ENCODE results near the gene CEBPA.

DNA sequence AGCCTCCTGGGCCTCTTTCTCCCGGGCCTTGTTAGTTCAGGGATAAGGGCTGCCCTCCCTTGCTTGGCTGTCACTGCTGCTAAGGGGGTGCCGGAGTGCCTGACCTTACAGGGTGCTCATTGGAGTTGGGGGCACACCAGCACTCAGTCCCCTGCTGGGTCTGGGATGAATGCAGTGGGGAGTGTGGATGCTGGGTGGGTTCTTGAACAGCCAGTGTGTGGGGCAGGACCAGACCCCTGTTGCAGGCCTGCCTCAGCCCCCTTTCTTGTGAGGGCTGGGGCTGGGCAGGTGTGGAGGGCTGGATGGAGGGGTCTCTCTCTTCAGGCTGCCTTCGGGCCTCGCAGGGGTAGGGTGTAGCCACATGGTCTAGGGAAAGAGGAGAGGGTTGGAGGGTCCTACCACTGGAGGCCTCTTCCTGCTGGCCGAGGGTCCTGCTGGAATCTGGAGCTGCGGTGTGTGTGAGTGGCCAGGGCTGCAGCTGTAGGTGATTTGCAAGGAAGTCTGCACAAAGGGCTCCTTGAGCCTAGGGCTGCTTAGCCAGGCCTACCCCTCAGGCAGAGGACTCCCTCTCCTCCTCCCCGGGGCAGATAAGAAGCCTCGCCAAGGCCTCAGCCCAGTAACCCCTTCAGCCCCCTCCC lies 3.2 kb downstream of the CEBPA start:
- TF ChIP-seq TEAD4 (IDR thresholded peaks at IDR 0.05) (no peak), RAD21 (IDR thresholded peaks at IDR 0.05; ENCODE audit: low read depth) (no peak), EP300 (IDR thresholded peaks at IDR 0.05; ENCODE audit: borderline replicate concordance) (no peak), TAF1 (IDR thresholded peaks at IDR 0.05; ENCODE audit: low read depth) (no peak), CREB1 (IDR thresholded peaks at IDR 0.05; ENCODE audit: low read depth) (no peak), YY1 (IDR thresholded peaks at IDR 0.05; ENCODE audit: low read depth) (no peak)
- TF ChIP-seq, protein P1, sequence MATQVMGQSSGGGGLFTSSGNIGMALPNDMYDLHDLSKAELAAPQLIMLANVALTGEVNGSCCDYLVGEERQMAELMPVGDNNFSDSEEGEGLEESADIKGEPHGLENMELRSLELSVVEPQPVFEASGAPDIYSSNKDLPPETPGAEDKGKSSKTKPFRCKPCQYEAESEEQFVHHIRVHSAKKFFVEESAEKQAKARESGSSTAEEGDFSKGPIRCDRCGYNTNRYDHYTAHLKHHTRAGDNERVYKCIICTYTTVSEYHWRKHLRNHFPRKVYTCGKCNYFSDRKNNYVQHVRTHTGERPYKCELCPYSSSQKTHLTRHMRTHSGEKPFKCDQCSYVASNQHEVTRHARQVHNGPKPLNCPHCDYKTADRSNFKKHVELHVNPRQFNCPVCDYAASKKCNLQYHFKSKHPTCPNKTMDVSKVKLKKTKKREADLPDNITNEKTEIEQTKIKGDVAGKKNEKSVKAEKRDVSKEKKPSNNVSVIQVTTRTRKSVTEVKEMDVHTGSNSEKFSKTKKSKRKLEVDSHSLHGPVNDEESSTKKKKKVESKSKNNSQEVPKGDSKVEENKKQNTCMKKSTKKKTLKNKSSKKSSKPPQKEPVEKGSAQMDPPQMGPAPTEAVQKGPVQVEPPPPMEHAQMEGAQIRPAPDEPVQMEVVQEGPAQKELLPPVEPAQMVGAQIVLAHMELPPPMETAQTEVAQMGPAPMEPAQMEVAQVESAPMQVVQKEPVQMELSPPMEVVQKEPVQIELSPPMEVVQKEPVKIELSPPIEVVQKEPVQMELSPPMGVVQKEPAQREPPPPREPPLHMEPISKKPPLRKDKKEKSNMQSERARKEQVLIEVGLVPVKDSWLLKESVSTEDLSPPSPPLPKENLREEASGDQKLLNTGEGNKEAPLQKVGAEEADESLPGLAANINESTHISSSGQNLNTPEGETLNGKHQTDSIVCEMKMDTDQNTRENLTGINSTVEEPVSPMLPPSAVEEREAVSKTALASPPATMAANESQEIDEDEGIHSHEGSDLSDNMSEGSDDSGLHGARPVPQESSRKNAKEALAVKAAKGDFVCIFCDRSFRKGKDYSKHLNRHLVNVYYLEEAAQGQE (IDR thresholded peaks at IDR 0.05; ENCODE audit: low read depth), result no peak
- TF ChIP-seq, protein P2, sequence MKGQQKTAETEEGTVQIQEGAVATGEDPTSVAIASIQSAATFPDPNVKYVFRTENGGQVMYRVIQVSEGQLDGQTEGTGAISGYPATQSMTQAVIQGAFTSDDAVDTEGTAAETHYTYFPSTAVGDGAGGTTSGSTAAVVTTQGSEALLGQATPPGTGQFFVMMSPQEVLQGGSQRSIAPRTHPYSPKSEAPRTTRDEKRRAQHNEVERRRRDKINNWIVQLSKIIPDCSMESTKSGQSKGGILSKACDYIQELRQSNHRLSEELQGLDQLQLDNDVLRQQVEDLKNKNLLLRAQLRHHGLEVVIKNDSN (IDR thresholded peaks at IDR 0.05), result no peak

All from Ishikawa (cell line).